ENCODE data around the gene UGT1A5. TPM values are rescaled to one million over a fixed set of nuclear protein-coding genes. Genes with fewer than 3 reads are reported as not detected.

Gene UGT1A5
- total and polyA plus RNA-seq, 2 of the 4 experiments (the other 2 are of a cell fraction) = not detected

DNA sequence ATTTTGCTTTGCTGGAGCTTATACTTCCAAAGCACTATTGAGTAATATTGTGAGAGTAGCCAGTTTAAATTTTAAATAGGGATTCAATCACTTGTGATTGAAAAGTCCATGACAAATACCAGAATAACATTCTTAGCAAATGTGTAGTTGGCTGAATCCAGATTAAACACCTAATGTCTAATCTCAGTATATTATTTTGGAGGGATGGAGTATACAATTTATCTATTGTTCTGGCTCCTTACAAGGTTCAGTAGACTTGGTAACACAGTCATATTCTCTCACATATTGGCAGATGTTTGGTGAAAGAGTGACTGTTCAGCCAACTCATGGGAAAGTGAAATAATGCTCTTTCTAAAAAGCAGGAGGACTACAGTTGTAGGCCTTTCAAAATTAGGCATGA is 38.8 kb upstream of the UGT1A5 start:
- no peak for DNase-seq
- no peak overlapping the region for H3K4ac ChIP-seq (ENCODE audit: low read depth, low read length)
- no peaks in the 10 kb centered on the region for H3K79me1 ChIP-seq (ENCODE audit: low read depth in 1 of 2, low read length in 2 of 2)
- H3K9me1 ChIP-seq (ENCODE audit: insufficient read depth, low read length) = no peaks in the 10 kb centered on the region
- H2AFZ ChIP-seq (replicated peaks; ENCODE audit: low read length, poor library complexity) = no peak overlapping the region
- H2AK9ac ChIP-seq (replicated peaks; ENCODE audit: low read depth, low read length, poor library complexity) = no peak overlapping the region
- no peak overlapping the region for H3K14ac ChIP-seq (replicated peaks; ENCODE audit: low read depth, low read length)
- no peak overlapping the region for H2BK120ac ChIP-seq (ENCODE audit: low read depth, low read length)
- H2BK15ac ChIP-seq (ENCODE audit: low read depth, low read length) = no peak overlapping the region
- H3K18ac ChIP-seq (ENCODE audit: low read depth, low read length) = no peak overlapping the region
- no peaks in the 10 kb centered on the region for H3K4me1 ChIP-seq (ENCODE audit: control insufficient read depth, insufficient read depth, low read length)
- no peak overlapping the region for H3K4me2 ChIP-seq (ENCODE audit: low read depth, low read length)
- no peaks in the 10 kb centered on the region for H3K36me3 ChIP-seq (ENCODE audit: control insufficient read depth, insufficient read depth, low read length)
- no peak overlapping the region for H4K91ac ChIP-seq (ENCODE audit: insufficient read depth, low read depth, low read length)
- H2BK5ac ChIP-seq (ENCODE audit: low read depth, low read length, poor library complexity, severe bottlenecking) = no peak overlapping the region
- no peak overlapping the region for H4K5ac ChIP-seq (ENCODE audit: low read depth, low read length)
- H3K23ac ChIP-seq (ENCODE audit: low read depth, low read length) = no peak overlapping the region
- no peak overlapping the region for H2AK5ac ChIP-seq (ENCODE audit: low read depth, low read length)
- dilution Hi-C loops (cut with HindIII; ENCODE audit: low sequenced_read_pairs, unreplicated experiment) (no loop called here), intact Hi-C loops (cut with micrococcal nuclease) (no loop called here), in situ Hi-C loops (cut with MboI; ENCODE audit: low sequenced_read_pairs) (no loop called here)
- no peaks in the 10 kb centered on the region for H3K27me3 ChIP-seq (ENCODE audit: control insufficient read depth, insufficient read depth, low read length)
- ChIA-PET CTCF (no interaction called here), POLR2A (ENCODE audit: unreplicated experiment) (no interaction called here)
- no peak overlapping the region for H2BK20ac ChIP-seq (ENCODE audit: low read depth, low read length)
- H4K20me1 ChIP-seq (ENCODE audit: insufficient read depth, low read length) = no peaks in the 10 kb centered on the region
- H3K9me3 ChIP-seq (ENCODE audit: control insufficient read depth, insufficient read depth, low read length) = no peaks in the 10 kb centered on the region
- no peak overlapping the region for H4K8ac ChIP-seq (ENCODE audit: low read depth in 2 of 2, low read length in 2 of 2)
- BruUV-seq (replicated peaks) = no TSS peak
- H3K9ac ChIP-seq (ENCODE audit: low read depth, low read length) = no peak overlapping the region
- no peak for ATAC-seq (ENCODE audit: low read depth)
- TF ChIP-seq, protein P1, sequence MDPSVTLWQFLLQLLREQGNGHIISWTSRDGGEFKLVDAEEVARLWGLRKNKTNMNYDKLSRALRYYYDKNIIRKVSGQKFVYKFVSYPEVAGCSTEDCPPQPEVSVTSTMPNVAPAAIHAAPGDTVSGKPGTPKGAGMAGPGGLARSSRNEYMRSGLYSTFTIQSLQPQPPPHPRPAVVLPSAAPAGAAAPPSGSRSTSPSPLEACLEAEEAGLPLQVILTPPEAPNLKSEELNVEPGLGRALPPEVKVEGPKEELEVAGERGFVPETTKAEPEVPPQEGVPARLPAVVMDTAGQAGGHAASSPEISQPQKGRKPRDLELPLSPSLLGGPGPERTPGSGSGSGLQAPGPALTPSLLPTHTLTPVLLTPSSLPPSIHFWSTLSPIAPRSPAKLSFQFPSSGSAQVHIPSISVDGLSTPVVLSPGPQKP (IDR thresholded peaks at IDR 0.05; ENCODE audit: borderline replicate concordance, low read depth, low read length) = no peak
- TF ChIP-seq RAD21 (IDR thresholded peaks at IDR 0.05; ENCODE audit: low read length) = no peak
- no peak for TF ChIP-seq MAFK (IDR thresholded peaks at IDR 0.05; ENCODE audit: low read depth, low read length)
- no peak for TF ChIP-seq NFE2L2 (IDR thresholded peaks at IDR 0.05; ENCODE audit: low read depth, low read length)
- TF ChIP-seq CHD1 (IDR thresholded peaks at IDR 0.05; ENCODE audit: low read depth, low read length) = no peak
- no peak for TF ChIP-seq POLR2A (IDR thresholded peaks at IDR 0.05; ENCODE audit: low read depth, low read length)
- TF ChIP-seq CEBPB (IDR thresholded peaks at IDR 0.05; ENCODE audit: low read depth, low read length) = no peak
- no peak for TF ChIP-seq MAZ (IDR thresholded peaks at IDR 0.05; ENCODE audit: borderline replicate concordance, low read depth, low read length)
- TF ChIP-seq MXI1 (IDR thresholded peaks at IDR 0.05; ENCODE audit: borderline replicate concordance, low read depth, low read length) = no peak
- TF ChIP-seq BHLHE40 (IDR thresholded peaks at IDR 0.05; ENCODE audit: low read depth, low read length) = no peak
- TF ChIP-seq RFX5 (IDR thresholded peaks at IDR 0.05; ENCODE audit: low read depth, low read length) = no peak
- TF ChIP-seq SMC3 (IDR thresholded peaks at IDR 0.05; ENCODE audit: low read depth, low read length) = no peak
- no peak for TF ChIP-seq FOS (IDR thresholded peaks at IDR 0.05; ENCODE audit: low read depth, low read length)
- TF ChIP-seq, protein P2, sequence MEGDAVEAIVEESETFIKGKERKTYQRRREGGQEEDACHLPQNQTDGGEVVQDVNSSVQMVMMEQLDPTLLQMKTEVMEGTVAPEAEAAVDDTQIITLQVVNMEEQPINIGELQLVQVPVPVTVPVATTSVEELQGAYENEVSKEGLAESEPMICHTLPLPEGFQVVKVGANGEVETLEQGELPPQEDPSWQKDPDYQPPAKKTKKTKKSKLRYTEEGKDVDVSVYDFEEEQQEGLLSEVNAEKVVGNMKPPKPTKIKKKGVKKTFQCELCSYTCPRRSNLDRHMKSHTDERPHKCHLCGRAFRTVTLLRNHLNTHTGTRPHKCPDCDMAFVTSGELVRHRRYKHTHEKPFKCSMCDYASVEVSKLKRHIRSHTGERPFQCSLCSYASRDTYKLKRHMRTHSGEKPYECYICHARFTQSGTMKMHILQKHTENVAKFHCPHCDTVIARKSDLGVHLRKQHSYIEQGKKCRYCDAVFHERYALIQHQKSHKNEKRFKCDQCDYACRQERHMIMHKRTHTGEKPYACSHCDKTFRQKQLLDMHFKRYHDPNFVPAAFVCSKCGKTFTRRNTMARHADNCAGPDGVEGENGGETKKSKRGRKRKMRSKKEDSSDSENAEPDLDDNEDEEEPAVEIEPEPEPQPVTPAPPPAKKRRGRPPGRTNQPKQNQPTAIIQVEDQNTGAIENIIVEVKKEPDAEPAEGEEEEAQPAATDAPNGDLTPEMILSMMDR (conservative IDR thresholded peaks at IDR 0.05; ENCODE audit: low read depth, low read length) = no peak
- TF ChIP-seq, protein P3, sequence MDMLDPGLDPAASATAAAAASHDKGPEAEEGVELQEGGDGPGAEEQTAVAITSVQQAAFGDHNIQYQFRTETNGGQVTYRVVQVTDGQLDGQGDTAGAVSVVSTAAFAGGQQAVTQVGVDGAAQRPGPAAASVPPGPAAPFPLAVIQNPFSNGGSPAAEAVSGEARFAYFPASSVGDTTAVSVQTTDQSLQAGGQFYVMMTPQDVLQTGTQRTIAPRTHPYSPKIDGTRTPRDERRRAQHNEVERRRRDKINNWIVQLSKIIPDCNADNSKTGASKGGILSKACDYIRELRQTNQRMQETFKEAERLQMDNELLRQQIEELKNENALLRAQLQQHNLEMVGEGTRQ (IDR thresholded peaks at IDR 0.05; ENCODE audit: low read depth, low read length) = no peak
- no peak overlapping the region for H3K27ac ChIP-seq (ENCODE audit: insufficient read depth, low read length)
- no peak overlapping the region for H3K56ac ChIP-seq (ENCODE audit: extremely low read depth, insufficient read depth, low read length)
- H3K4me3 ChIP-seq (ENCODE audit: insufficient read depth, low read depth, low read length) = no peak overlapping the region
